LoVo (cell line): ENCODE measurements around the gene LRRC45.

ENCODE experiments used
- DNase-seq: peaks from one replicate; pipeline ENCODE4 v3.0.0-alpha.2; 2016; ENCODE audit warnings: low spot score

LRRC45 gene

DNA sequence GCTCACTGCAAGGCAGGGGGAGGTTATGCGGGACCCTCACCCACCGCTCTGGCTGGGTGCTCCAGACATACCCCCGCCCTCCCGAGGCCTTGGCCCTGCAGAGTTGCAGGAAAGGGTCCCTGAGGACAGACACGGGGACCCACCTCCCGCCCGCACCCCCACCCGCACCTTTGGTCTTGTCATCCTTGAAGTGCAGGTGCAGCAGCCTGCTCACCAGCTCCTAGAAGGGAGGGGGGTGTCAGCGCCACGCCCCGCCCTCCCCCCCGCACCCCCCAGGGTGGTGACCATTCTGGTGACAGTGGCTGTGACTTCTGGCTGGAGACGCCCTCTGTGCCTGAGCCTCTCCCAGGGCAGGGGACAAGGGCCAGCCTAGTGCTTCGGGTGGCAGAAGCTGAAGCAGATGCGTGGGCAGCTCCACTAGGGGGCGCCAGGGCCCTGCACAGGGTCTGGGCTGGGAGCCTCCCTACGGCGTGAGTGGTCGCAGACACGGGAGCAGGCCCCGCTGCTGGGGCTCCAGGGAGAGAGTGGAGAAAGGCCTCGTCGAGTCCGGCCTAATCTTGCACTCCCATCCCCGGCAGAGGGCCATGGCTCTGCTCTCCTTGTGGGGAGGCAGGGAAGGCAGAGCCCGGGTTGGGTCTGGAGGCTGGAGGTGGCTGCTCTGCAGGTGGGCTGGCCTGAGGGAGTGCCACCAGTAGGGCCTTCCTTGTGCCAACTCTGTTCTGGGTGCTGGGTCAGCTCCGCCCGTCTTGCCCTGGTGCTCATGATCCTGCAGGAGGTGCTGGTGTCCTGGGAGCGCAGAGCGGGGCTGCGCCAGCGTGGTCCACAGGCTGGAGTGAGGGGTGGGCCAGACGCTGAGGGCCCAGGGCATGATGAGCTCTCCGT lies 3.2 kb upstream of the LRRC45 start:
- peak; percentile 36 for DNase-seq

- DNase-seq: no peak
These were observed 2.5 kb upstream of the LRRC45 start for GRCh38 chr17:82020572-82021106.

DNA sequence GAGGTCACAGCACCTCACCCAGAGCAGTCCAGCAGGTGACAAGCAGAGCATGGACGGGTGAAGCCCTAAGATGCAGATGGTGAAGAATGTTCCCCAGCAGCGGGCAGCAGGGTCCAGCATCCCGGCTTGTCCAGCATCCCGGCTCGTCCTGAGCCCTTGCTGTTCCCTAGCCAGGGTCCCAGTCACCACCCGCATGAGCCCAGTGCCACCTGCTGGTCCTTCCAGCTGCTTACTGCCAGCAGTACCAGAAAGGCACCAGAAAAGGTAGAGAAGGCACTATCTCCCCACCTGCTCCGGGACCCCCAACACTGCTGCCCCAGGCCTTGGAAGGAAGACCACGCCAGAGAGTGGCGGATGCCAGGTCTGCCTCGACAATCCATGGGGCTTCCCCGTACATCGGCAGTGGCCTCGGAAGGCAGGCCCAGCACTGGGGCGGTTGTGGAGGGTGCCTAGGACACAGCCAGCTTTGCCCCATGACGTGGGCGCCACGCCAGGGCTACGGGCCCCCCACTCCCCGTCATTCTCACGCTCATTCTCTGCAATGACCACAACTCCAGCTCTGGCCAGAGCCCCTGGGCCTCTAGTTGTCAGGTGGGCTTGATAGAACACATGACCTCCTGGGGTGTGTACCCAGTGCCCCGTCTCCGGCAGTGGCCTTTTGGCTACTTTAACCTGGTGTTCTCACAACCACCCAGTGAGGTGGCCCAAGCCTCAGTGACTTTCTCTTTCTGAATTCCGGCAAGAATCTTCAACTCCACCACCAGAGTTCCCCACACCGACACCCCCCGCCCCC lies 1.8 kb upstream of the LRRC45 start:
- peak; percentile 39 for DNase-seq

DNA sequence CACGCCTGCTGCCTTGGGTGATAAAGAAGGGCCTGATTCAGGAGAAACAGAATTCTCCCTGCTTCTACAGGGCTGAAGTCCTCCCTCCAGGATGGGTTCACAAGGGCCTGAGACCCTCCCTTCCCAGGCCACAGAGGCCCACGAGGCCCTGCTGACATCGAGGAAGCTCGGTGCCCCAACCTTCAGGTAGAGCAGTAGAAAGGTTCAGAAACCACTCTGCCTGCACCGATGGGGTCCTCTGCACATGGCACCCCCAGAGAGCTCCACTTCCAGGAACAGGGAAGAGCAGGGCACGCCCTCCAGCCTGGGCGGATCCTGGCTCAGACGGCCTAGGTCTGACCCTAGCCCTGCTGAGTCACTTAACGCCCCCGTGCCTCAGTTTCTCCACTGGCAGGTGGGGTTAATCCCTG lies 1.2 kb upstream of the LRRC45 start:
- DNase-seq: peak; percentile 15

DNA sequence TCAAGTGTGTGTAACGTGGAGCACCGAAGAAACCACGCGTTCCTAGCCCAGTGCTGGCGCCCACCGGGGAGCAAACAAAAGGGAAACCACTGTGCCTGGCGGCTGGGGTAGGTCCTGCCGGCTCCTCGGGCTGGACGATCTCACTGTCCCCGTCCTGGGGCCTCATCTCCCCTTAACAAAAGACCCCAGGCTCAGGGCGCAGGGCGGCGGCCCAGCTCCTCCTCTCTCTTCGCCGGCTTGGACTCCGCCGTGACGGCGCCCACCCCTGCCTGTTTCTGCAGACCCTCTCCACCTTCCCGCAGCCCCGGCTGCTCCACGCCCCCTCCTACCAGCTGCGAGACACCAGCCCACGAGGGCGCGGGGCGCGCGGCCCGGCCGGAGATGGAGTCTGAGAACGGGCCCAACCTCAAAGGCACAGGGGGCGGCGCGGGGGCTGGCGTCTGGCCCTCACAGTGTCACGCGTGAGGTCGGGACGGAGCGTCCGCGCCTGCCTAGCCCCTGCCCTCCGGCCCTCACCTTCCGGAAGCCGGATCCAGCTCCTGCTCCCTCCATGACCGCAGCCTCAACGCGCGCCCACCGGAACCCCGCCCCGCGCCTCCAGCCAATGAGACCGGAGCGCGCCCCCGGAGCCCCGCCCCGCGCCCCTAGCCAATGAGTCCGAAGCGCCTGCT lies 660 bp upstream of the LRRC45 start, which contains the start of gene CENPX:
CENPX (minus strand) TSS at position 569 of the 671 bp plus-strand sequence; CDS start at position 552, 17 bp downstream.
- DNase-seq: no peak

GRCh38 chr17:82023447-82024241 lies 539 bp downstream of the LRRC45 start:
- no peak for DNase-seq

DNA sequence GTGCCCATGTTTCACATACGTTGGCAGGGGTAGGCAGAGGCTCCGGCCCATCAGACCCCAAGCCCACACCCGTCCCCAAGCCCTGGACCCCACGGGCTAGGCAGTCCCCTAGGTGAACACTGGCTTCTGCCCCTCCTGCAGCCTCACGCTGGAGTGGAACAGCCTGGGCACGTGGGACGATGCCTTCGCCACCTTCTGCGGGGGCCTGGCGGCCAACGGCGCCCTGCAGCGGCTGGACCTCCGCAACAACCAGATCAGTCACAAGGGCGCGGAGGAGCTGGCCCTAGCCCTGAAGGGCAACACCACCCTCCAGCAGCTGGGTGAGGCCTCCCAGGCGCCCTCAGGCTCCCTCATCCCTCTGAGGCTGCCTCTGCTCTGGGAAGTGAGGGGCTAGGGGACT lies 1.8 kb downstream of the LRRC45 start:
- DNase-seq: no peak

DNA sequence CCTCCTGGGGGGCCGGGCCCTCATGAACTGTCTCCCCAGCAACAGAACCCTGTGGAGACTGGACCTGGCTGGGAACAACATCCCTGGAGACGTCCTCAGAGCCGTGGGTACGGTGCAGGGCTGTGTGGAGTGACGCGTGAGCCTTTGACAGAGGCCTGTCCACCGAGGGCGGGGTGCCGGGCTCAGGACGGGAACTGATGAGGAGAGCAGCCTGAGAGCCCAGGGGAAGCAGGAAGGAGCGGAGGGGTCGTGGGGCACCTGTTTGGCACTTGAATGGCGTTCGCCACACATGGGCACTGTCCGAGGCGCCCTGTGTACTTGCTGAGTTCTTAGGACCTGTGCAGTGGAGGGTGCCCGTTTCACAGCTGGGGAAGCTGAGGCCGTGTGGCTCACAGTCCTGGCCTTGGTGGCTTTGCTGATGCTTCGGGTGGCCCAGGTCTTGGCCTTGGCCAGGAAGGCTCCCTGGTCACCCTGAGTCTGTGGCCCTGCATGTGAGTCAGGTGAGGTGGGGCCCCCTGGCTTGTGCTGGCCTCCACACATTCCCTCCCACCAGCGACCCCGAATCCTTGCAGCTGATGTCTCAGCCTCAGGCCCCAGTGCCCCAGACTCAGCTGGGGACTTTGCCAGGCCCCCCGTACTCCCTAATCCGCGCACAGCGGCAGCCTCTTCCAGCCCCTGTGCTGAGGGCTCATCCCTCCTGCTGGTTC lies 2.4 kb downstream of the LRRC45 start:
- DNase-seq: no peak

GRCh38 chr17:82028246-82028645 lies 5.1 kb downstream of the LRRC45 start:
- no peak for DNase-seq

DNA sequence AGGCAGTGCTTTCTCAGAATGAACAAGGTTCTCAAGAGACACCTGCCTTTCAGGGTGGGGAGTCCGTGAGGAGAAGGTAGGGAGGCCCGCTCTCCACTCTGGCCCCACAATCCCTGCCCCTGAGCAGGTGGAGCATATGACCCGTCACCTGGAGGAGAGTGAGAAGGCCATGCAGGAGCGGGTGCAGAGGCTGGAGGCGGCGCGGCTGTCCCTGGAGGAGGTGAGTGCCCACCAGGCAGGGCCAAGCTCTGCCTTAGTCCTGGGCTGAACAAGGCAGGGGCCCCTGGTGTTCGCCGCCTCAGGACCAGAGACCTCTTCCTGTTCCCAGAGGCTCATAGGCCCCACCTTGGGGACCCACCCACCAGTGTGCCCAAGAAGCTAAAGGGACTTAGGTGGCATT lies 5.9 kb downstream of the LRRC45 start:
- no peak for DNase-seq

GRCh38 chr17:82029391-82029790 lies 6.3 kb downstream of the LRRC45 start:
- no peak for DNase-seq

- no peak for DNase-seq
These were observed 6.9 kb downstream of the LRRC45 start for GRCh38 chr17:82029990-82030469.

DNA sequence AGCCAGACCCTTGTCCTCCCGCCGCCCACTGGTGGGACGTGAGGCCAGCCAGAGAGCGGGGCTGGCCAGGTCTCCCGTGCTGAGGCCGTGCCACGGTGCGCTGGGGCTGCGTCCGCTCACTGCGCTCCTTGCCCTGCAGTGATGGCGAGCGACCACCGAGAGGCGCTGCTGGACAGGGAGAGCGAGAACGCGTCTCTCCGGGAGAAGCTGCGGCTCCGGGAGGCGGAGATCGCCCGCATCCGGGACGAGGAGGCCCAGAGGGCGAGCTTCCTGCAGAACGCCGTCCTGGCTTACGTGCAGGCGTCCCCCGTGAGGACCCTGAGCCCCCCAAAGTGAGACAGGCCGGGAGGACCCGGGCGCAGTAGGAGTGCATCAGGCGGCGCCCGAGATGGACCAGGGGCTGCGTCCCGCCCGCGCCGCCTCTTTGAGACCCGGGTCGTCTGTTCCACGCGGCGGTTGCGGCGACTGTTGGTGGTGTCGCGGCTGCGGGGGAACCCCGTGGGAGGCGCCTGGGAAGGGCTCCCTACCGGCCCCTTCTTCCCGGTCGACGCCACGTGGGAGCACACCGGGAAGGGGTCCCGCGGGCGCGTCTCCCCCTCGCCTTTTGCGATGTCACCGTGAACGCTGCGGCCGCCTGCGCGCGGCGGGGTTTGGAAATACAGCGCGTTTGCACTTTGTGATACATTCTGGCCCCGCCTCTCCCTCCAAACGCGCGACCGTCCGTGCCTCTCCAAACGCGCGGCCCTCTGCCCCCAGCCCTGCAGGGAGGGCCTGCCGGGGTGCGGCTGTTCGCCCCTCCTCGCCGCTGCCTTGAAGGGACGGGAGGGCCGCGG lies 7.6 kb downstream of the LRRC45 start:
- no peak for DNase-seq

DNA sequence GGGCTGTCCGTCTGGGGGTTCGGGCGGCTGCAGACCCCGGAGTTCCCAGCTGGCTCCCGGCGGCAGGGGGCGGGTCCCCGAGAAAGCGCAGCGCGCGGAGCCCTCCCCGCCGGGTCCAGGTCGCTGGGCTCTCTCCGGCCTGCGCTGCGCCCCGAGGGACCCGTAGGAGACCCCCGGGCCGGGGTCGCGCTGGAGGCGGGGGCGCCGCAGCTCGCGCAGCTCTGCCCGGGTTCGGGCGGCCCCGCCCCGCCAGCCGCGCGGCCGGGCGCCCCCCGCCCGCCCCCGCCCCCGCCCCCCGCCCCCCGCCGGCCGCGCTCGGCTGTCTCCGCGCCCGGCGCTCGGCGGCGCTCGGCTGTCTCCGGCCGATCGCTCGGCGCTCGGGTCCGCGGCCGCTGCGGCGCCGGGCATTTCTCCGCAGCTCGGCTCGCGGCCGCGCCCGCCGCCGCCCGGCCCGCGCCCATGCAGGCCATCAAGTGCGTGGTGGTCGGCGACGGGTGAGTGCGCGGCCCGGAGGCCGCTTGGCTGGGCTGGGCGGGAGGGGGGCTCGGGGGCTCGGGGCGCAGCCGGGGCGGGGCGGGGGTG lies 8.3 kb downstream of the LRRC45 start, which contains the start of gene RAC3:
RAC3 (plus strand) TSS at position 376 of the 582 bp plus-strand sequence; CDS start at position 460, 84 bp downstream.
- DNase-seq: no peak

DNA sequence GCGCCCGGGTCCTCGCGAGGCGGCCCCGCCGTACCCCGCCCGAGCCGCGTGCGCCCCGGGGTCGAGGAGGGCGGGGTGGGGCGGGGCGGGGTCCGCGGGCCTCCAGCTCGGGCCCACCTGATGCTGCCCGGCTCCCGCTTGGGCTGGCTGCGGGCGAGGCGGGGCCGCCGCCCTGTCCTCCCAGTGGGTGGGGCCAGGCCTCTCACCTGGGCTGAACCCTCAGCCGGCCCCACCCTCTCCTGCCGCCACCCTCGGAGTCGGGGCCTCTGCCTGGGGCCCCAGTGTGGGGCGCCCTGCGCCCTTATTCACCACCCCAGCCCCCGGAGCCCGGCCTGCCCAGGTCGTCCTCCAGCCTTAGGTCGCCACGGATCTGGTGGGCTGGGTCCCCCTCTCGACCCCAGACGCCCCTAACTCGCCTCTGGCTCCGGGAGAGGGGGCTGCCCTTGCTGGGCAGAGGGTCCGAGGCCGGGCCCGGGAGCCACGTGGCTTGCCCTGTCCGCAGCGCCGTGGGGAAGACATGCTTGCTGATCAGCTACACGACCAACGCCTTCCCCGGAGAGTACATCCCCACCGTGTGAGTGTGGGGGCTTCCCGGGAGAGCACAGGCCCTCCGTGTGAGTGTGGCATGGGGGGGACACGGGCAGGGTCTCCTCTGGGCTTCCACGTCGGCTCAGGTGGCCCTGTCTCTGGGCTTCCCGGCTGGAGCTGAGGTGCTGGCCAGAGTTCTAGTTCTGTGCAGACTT lies 9.0 kb downstream of the LRRC45 start:
- DNase-seq: no peak

DNA sequence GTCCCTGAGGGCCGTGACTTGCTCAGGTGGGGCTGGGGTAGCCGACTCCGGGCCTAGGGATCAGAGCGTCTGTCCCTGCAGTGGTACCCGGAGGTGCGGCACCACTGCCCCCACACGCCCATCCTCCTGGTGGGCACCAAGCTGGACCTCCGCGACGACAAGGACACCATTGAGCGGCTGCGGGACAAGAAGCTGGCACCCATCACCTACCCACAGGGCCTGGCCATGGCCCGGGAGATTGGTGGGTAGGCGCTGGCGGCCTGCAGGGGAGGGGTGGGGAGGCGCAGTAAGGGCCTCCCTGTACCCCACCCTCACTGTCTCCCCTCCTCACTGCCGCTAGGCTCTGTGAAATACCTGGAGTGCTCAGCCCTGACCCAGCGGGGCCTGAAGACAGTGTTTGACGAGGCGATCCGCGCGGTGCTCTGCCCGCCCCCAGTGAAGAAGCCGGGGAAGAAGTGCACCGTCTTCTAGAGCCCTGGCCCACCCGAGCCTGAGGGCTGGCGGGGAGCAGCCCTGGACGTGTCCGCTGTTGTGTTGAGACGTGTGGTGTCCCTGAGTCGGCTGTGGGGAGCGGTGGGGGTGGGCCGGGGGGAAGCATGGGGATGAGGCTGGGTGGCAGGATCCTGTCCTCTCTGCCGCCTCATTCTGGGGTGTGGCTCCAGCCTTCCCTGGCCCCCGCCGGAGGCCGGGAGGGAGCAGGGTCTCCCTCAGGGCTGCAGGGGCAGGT lies 10.4 kb downstream of the LRRC45 start:
- DNase-seq: no peak

GRCh38 chr17:82034371-82035011 lies 11.4 kb downstream of the LRRC45 start:
- DNase-seq: no peak
